ENCODE results near the gene ZNF280B. TPM values are rescaled to one million over a fixed set of nuclear protein-coding genes. Genes with fewer than 3 reads are reported as not detected.
A peak's percentile ranks its signal among the peaks of the same experiment; 100 is the strongest.
"Not testable (repeated sequence)": the region's sequence is repeated elsewhere in the genome, so short reads cannot be mapped to it uniquely, and the experiment has no call there.

The ZNF280B gene
- total RNA-seq, 2 experiments from 2014 or later: 1.7 to 1.8 TPM

DNA sequence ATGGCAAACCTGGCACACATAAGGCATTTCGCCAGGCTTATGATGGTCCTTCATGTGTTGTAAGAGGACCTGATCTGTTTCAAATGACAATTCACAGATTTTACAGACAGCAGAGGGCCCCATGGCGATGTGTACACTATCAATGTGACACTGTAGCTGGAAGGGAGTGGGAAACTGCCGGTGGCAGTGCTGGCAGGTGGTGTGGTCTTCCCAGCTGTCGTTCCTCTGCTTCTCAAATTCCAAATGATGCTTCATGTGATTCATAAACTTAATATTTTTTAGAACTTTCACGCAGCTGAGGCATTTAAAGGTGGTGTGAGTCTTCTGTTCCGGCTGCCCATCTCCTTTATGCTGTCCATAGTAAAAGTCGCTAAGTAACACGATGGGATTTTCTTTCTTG lies 5.9 kb upstream of the ZNF280B start:
- H3K9me3 Mint-ChIP-seq; intact Hi-C loops (cut with micrococcal nuclease); CTCF ChIA-PET; H3K4me1 Mint-ChIP-seq (ENCODE audit: low read depth); DNase-seq; H3K27ac Mint-ChIP-seq; H3K4me3 Mint-ChIP-seq; H3K36me3 Mint-ChIP-seq (ENCODE audit: low read depth): not testable (repeated sequence)
- peaks cover 15% of the 10 kb centered on the region for H3K27me3 Mint-ChIP-seq (ENCODE audit: low read depth)

DNA sequence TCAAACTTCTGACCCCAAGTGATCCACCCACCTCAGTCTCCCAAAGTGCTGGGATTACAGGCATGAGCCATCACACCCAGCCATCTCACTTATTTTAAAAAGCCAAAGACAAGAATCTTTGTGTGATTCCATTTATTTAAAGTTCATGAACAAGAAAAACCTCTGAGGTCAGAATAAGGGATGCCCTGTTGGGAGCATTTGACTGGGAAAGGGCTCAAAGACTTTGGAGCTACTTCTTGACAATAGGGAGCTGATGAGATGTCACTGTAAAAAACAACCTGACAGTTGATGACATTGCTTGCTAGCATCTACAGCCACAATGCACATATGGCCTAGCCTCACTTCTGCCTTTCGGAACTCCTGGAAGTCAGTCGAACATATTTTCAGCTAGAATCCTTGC lies 5.1 kb upstream of the ZNF280B start:
- CTCF ChIA-PET: no interaction called here
- H3K36me3 Mint-ChIP-seq (ENCODE audit: low read depth): no peaks in the 10 kb centered on the region
- DNase-seq: no peak

DNA sequence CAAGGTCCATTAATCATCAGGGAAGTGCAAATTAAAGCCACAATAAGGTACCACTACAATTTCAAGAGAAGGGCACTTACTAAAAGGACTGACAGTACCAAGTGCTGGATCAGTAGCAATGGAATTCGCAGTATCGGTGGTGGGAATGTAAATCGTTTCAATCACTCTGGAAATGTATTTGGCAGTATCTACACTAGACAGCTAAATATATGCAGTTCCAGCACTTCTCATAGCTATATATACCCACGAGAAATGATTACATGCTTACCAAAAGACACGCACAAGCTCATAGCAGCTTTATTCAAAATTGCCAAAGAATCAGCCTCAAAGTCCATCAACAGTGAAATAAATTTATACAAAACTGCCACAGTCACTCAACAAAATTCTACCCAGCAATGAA lies 4.4 kb upstream of the ZNF280B start:
- intact Hi-C loops (cut with micrococcal nuclease): no loop called here
- H3K4me3 Mint-ChIP-seq: no peak overlapping the region
- no peak for DNase-seq
- H3K27ac Mint-ChIP-seq: no peak overlapping the region
- CTCF ChIA-PET: no interaction called here
- H3K4me1 Mint-ChIP-seq (ENCODE audit: low read depth): peaks cover 3% of the 10 kb centered on the region
- H3K27me3 Mint-ChIP-seq (ENCODE audit: low read depth): peaks cover 15% of the 10 kb centered on the region
- H3K36me3 Mint-ChIP-seq (ENCODE audit: low read depth): no peaks in the 10 kb centered on the region
- peaks cover 8% of the 10 kb centered on the region for H3K9me3 Mint-ChIP-seq

More for the DNA sequence above, 5.1 kb upstream of the ZNF280B start:
- peaks cover 8% of the 10 kb centered on the region for H3K9me3 Mint-ChIP-seq
- H3K27ac Mint-ChIP-seq: no peak overlapping the region
- H3K4me3 Mint-ChIP-seq: no peak overlapping the region
- peaks cover 2% of the 10 kb centered on the region for H3K4me1 Mint-ChIP-seq (ENCODE audit: low read depth)
- H3K27me3 Mint-ChIP-seq (ENCODE audit: low read depth): peaks cover 15% of the 10 kb centered on the region
- intact Hi-C loops (cut with micrococcal nuclease): no loop called here

DNA sequence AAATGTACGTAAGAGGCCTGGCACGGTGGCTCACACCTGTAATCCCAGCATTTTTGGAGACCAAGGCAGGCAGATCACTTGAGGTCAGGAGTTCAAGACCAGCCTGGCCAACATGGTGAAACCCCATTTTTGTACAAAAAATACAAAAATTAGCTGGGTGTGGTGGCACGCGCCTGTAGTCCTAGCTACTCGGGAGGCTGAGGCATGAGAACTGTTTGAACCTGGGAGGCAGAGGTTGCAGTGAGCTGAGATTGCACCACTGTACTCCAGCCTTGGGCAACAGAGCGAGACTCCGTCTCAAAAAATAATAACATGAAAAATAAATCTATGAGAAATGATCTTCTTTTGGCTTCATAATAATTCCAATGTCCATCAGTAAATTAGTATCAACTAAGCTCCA lies 2.3 kb upstream of the ZNF280B start:
- H3K27ac Mint-ChIP-seq; DNase-seq; H3K36me3 Mint-ChIP-seq (ENCODE audit: low read depth); H3K9me3 Mint-ChIP-seq; H3K4me3 Mint-ChIP-seq; intact Hi-C loops (cut with micrococcal nuclease): not testable (repeated sequence)
- H3K27me3 Mint-ChIP-seq (ENCODE audit: low read depth): peaks cover 12% of the 10 kb centered on the region
- CTCF ChIA-PET: interaction anchor here (0.6 to 0.8 kb wide), 2 partner anchors 8 to 48 kb away, joined by 3 to 5 read pairs; partner anchors contain the start of gene PRAME
- peaks cover 15% of the 10 kb centered on the region for H3K4me1 Mint-ChIP-seq (ENCODE audit: low read depth)

DNA sequence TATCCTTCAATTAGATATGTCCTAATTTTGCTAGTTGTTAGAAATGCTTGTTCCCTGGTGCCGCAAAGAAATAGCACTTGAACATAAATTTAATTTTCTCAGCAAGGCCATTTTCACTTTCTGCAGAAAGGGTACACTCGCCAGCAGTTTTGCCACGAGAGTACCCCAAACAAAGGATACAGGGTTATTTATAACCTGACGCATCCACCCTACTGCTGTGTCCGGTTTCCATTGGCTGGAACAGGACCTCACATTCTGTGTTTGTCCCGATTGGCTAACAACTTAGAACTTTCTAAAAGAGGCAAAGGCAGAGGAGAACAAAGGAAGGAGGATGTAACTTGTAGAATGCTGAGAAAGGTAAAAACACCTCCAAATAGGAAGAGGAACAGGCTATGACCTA lies 1.4 kb upstream of the ZNF280B start:
- H3K27ac Mint-ChIP-seq; H3K4me3 Mint-ChIP-seq; H3K9me3 Mint-ChIP-seq; intact Hi-C loops (cut with micrococcal nuclease); H3K27me3 Mint-ChIP-seq (ENCODE audit: low read depth); DNase-seq: not testable (repeated sequence)
- peaks cover 11% of the 10 kb centered on the region for H3K36me3 Mint-ChIP-seq (ENCODE audit: low read depth)
- CTCF ChIA-PET: interaction anchor here (0.6 kb wide), 1 partner anchor 41 kb away, joined by 3 read pairs; no protein-coding TSS in a partner anchor
- H3K4me1 Mint-ChIP-seq (ENCODE audit: low read depth): peaks cover 15% of the 10 kb centered on the region

DNA sequence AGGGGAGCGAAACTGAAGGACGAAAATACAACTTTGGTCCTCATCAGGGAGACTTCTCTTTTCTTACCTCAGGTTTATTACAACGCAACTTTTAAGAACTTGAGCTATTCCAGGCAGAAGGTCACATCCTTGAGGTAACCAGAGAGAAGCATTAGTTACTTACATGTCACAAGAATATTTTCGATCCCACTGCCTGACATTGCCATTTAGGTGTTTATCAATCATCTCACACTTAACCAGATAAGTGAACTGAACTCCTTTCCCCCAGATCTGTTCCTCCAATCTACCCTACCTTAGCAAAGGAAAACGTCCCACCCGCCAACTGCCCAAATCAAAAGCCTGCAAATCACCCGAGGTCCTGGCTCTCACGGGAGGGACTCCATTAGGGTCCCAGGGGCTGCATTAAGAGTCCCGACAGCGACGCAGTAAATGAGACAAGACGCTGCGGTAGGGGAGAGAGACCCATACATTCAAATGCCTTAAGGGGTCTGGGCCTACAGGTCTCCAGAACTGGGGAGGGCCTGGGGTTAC lies 734 bp downstream of the ZNF280B start:
- H3K36me3 Mint-ChIP-seq (ENCODE audit: low read depth): peaks cover 26% of the 10 kb centered on the region
- DNase-seq: no peak
- H3K4me1 Mint-ChIP-seq (ENCODE audit: low read depth): peaks cover 15% of the 10 kb centered on the region
- peaks cover 2% of the 10 kb centered on the region for H3K27me3 Mint-ChIP-seq (ENCODE audit: low read depth)
- no peak overlapping the region for H3K27ac Mint-ChIP-seq
- H3K4me3 Mint-ChIP-seq: peak overlapping the region; percentile 71
- intact Hi-C loops (cut with micrococcal nuclease): no loop called here
- CTCF ChIA-PET: interaction anchor here (1.4 kb wide), 1 partner anchor 18 kb away, joined by 7 read pairs; no protein-coding TSS in a partner anchor
- peaks cover 8% of the 10 kb centered on the region for H3K9me3 Mint-ChIP-seq

DNA sequence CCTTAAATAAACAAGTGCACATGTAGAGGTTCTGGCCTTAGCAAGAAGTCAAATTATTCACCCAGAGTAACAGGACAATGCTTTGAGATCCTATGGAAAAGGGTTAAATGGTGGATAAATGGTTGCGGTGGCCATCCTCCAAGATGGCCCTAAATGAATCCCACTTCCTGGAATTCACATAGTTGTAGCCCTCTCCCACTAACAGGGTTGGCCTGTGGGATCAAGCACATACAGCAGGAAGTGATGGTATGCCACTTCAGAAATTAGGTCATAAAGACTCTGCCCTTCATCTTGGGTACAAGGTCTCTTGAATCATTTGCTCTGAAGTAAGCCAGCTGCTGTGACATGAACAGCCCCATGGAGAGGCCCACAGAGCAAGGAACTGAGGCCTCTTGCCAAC lies 1.8 kb downstream of the ZNF280B start:
- DNase-seq: no peak
- Mint-ChIP-seq H3K4me1 (ENCODE audit: low read depth) (peaks cover 15% of the 10 kb centered on the region), H3K9me3 (peaks cover 8% of the 10 kb centered on the region), H3K27me3 (ENCODE audit: low read depth) (no peaks in the 10 kb centered on the region), H3K27ac (no peak overlapping the region), H3K36me3 (ENCODE audit: low read depth) (peaks cover 34% of the 10 kb centered on the region), H3K4me3 (no peak overlapping the region)
- intact Hi-C loops (cut with micrococcal nuclease): no loop called here
- CTCF ChIA-PET: interaction anchor here (0.6 kb wide), 2 partner anchors 108 to 214 kb away, joined by 3 to 4 read pairs; no protein-coding TSS in a partner anchor

DNA sequence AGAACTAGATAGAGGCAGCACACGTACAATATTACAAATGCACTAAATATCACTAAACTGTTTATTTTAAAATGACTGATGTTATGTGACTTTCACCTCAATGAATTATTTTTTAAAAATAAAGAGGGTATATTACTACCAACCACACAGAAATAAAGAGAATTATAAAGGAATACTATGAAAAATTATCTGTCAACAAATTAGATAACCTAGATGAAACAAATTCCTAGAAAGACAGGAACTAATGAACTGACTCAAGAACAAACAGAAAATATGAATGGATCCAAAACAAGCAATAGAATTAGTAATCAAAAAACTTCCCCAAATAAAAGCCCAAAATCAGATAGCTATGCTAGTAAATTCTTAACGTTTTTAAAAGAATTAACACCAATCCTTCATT lies 10.3 kb downstream of the ZNF280B start:
- Mint-ChIP-seq H3K36me3 (ENCODE audit: low read depth) (peaks cover 20% of the 10 kb centered on the region), H3K27ac (no peak overlapping the region), H3K4me1 (ENCODE audit: low read depth) (no peaks in the 10 kb centered on the region), H3K27me3 (ENCODE audit: low read depth) (no peaks in the 10 kb centered on the region), H3K9me3 (no peaks in the 10 kb centered on the region), H3K4me3 (no peak overlapping the region)
- no peak for DNase-seq
- intact Hi-C loops (cut with micrococcal nuclease): no loop called here
- CTCF ChIA-PET: interaction anchor here (1.4 kb wide), 1 partner anchor 10 kb away, joined by 4 read pairs; the partner anchor contains the start of gene ZNF280B

DNA sequence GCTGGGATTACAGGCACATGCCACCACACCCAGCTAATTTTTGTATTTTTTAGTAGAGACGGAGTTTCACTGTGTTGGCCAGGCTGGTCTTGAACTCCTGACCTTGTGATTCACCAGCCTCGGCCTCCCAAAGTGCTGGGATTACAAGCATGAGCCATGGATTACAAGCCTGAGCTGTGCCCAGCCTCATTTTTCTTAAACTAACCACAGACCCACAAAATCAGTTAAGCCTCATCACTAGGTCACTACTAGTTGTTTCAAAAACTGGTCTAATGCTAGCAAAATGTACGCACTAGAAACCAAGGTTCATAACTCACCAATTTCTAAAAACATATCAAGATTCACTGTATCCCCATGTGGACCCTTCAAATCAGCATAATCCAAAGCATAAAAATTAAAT lies 17.0 kb downstream of the ZNF280B start:
- DNase-seq: not testable (repeated sequence)

DNA sequence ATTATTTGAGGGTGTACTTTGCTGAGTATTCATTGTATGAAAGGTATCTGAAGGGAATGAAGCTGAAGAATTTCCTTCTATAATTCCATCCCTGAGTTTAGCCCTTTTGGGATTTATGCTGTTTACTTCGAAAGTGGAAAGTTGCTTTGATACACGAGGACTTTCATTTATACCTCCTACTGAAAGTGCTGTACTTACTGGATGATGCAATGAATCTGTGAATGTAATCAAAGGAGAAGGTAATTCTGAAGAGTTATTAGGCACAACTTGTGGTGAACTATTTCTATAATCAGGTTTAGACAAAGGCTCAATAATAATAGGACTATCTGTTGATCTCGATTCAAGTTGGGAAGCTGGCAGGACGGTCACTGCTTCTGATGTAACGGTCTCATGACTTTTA lies 19.8 kb downstream of the ZNF280B start:
- H3K36me3 Mint-ChIP-seq (ENCODE audit: low read depth): peaks cover 25% of the 10 kb centered on the region
- H3K4me3 Mint-ChIP-seq: no peak overlapping the region
- H3K27me3 Mint-ChIP-seq (ENCODE audit: low read depth): no peaks in the 10 kb centered on the region
- no peaks in the 10 kb centered on the region for H3K4me1 Mint-ChIP-seq (ENCODE audit: low read depth)
- H3K27ac Mint-ChIP-seq: no peak overlapping the region
- DNase-seq: no peak
- intact Hi-C loops (cut with micrococcal nuclease): no loop called here
- CTCF ChIA-PET: interaction anchor here (1.0 kb wide), 1 partner anchor 20 kb away, joined by 4 read pairs; the partner anchor contains the start of gene ZNF280B
- H3K9me3 Mint-ChIP-seq: no peaks in the 10 kb centered on the region

More for the DNA sequence above, 17.0 kb downstream of the ZNF280B start:
- H3K9me3 Mint-ChIP-seq; H3K27me3 Mint-ChIP-seq (ENCODE audit: low read depth); H3K4me3 Mint-ChIP-seq; intact Hi-C loops (cut with micrococcal nuclease); H3K4me1 Mint-ChIP-seq (ENCODE audit: low read depth); H3K27ac Mint-ChIP-seq: not testable (repeated sequence)
- H3K36me3 Mint-ChIP-seq (ENCODE audit: low read depth): peaks cover 21% of the 10 kb centered on the region
- CTCF ChIA-PET: interaction anchor here (1.0 kb wide), 1 partner anchor 28 kb away, joined by 3 read pairs; no protein-coding TSS in a partner anchor

DNA sequence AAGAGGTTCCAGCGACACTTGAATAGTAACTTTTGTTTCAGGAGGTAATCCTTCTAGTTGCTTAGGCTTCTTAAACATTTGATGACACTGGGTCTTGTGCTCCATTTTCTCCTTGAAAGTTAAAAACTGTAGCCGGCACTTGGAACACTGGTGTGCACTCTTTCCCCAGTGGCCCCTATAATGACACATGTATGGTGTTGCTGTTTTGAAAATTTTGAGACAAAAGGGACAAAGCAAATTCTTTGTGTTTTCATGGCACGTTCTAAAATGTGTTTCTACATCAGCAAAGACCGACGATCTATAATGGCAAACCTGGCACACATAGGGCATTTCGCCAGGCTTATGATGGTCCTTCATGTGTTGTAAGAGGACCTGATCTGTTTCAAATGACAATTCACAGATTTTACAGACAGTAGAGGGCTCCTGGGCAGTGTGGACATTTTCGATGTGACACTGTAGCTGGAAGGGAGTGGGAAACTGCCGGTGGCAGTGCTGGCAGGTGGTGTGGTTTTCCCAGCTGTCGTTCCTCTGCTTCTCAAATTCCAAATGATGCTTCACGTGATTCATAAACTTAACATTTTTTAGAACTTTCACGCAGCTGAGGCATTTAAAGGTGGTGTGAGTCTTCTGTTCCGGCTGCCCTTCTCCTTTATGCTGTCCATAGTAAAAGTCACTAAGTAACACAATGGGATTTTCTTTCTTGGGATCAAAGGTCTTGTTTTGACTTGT lies 20.5 kb downstream of the ZNF280B start:
- Mint-ChIP-seq H3K27ac (no peak overlapping the region), H3K4me1 (ENCODE audit: low read depth) (no peaks in the 10 kb centered on the region), H3K9me3 (no peaks in the 10 kb centered on the region), H3K4me3 (no peak overlapping the region), H3K36me3 (ENCODE audit: low read depth) (peaks cover 20% of the 10 kb centered on the region), H3K27me3 (ENCODE audit: low read depth) (no peaks in the 10 kb centered on the region)
- DNase-seq: no peak
- CTCF ChIA-PET: interaction anchor here (1.0 kb wide), 1 partner anchor 20 kb away, joined by 4 read pairs; the partner anchor contains the start of gene ZNF280B
- intact Hi-C loops (cut with micrococcal nuclease): no loop called here

DNA sequence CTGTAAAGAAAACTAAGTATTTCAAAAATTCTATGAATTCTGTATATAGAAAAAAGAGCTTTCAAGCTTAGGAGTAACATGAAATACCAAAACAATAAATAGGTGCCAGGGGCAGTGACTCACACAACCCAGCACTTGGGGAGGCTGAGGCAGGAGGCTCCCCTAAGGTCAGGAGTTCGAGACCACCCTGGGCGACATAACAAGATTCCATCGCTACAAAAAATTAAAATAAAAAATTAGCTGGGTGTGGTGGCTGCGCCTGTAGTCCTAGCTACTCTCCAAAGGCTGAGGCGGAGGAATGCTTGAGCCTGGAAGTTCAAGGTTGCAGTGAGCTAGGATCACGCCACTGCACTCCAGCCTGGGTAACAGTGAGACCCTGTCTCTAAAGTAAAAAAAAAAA lies 21.5 kb downstream of the ZNF280B start:
- Mint-ChIP-seq H3K4me1 (ENCODE audit: low read depth) (no peaks in the 10 kb centered on the region), H3K27me3 (ENCODE audit: low read depth) (no peaks in the 10 kb centered on the region), H3K36me3 (ENCODE audit: low read depth) (peaks cover 19% of the 10 kb centered on the region), H3K27ac (no peak overlapping the region), H3K4me3 (no peak overlapping the region), H3K9me3 (no peaks in the 10 kb centered on the region)
- no peak for DNase-seq
- intact Hi-C loops (cut with micrococcal nuclease): no loop called here
- CTCF ChIA-PET: no interaction called here
